NCI-H128 (cell line): Measurements from ENCODE around the gene UBXN7.
A peak's percentile ranks its signal among the peaks of the same experiment; 100 is the strongest.
"Not testable (repeated sequence)": the region's sequence is repeated elsewhere in the genome, so short reads cannot be mapped to it uniquely, and the experiment has no call there.

Source experiments
- DNase-seq: peaks from one replicate; lab custom pipeline; 2025; ENCODE audit not compliant: unreplicated experiment; lab: John Stamatoyannopoulos, UW

UBXN7 gene, protein sequence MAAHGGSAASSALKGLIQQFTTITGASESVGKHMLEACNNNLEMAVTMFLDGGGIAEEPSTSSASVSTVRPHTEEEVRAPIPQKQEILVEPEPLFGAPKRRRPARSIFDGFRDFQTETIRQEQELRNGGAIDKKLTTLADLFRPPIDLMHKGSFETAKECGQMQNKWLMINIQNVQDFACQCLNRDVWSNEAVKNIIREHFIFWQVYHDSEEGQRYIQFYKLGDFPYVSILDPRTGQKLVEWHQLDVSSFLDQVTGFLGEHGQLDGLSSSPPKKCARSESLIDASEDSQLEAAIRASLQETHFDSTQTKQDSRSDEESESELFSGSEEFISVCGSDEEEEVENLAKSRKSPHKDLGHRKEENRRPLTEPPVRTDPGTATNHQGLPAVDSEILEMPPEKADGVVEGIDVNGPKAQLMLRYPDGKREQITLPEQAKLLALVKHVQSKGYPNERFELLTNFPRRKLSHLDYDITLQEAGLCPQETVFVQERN

DNA sequence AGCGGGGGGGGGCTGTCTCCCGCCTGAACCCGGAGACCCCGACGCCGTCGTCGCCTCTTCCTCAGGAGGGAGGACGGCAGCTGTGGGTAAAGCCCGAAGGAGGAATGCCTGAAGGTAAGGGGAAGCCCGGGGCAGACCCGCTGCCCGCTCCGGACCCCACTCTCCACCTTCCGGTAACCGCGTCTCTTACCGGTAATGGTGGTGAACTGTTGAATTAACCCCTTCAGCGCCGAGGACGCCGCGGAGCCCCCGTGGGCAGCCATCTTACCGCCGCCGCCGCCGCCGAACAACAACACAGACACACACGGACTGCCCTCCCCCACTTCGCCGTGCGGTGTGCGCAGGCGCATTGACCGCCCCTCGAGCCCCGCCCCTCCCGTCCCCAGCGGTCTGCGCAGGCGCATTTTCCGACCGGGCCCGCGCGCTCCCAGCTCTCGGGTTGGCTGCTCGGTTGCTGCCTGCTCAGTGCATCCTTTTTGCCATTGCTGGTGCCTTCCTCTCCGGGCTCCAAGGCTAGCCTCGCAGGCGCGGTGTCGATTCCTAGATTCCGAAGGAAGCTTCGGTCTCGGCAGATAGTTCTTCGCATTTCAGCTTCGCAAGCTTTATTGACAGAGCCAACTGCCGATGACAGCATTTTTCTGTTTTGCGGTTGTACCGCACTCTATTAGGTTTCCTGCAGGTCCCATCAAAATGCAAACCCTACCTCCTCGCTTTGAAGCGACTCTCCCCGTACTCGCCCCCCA, at the start of gene UBXN7:
UBXN7 (minus strand) TSS at position 291 of the 743 bp plus-strand sequence; CDS start at position 263, 28 bp downstream.
- DNase-seq = peak; percentile 91

- no peak for DNase-seq
These were observed 45.5 kb upstream of the UBXN7 start for GRCh38 chr3:196477678-196478077.

DNA sequence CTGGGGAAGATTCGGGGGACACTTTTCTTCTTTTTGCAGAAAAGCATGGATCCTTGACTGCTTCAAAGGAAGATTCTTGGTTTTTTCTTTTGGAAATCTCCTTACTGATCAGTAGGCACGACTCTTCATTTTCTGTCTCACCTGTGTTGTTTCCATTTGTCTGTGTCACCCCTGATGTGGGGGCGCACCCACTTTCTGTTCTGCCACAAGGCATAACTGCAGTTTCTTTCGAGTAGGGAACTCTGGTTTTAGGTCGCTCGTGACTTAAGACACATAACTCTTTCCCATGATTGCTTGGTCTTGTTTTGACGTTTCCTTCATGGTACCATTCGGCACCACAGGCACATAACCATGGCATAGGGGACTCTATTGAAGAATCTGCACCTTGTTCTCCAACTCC, 40.1 kb upstream of the UBXN7 start:
- no peak for DNase-seq

DNA sequence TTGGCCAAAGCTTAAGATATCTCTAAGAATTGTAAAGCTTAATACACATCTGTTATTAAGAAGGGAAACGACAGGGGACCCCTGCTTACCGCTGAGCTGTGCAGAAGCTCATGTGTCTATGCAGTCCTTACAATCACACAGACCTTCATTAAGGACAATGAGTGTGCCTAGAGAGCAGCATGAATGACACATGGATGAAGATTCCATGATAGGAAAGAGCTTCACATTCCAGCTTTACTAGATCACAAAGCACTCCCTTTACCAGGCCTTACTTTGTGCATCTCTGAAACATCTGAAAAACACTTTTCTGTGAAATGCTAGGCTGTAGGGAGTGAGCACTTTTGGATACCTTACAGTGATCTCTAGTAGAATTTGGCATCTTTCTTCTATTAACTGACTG, 39.3 kb upstream of the UBXN7 start:
- no peak for DNase-seq

GRCh38 chr3:196470182-196470581, 38.0 kb upstream of the UBXN7 start:
- DNase-seq = not testable (repeated sequence)

DNA sequence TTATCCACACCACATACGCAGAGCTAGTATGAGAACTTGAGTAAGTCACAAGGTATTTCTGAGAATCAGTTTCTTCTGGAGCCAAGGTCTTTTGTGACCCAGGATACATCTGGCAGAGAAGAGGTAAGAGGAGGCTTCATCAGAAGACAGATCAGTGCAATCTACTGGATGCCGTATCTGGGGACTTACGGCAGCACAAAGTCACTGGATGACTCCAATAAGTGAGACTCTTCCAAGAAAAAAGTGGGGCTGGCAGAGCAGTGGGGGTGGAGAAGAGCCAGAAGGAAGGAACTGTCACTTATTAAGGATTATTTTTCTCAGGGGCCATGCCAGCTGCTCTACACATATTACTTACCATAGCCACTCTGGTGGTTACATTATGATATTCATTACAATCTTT, 31.6 kb upstream of the UBXN7 start:
- DNase-seq = no peak

DNA sequence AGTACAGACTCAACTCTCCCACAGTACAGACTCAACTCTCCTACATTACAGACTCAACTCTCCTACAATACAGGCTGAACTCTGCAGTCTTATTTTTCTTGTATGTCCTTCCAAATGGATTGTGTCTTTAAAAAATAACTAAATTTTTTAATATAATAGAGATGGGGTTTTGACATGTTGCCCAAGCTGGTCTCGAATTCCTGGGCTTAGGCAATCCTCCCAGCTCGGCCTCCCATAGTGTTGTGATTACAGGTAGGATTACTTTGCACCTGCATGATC, 31.2 kb upstream of the UBXN7 start:
- DNase-seq = no peak

DNA sequence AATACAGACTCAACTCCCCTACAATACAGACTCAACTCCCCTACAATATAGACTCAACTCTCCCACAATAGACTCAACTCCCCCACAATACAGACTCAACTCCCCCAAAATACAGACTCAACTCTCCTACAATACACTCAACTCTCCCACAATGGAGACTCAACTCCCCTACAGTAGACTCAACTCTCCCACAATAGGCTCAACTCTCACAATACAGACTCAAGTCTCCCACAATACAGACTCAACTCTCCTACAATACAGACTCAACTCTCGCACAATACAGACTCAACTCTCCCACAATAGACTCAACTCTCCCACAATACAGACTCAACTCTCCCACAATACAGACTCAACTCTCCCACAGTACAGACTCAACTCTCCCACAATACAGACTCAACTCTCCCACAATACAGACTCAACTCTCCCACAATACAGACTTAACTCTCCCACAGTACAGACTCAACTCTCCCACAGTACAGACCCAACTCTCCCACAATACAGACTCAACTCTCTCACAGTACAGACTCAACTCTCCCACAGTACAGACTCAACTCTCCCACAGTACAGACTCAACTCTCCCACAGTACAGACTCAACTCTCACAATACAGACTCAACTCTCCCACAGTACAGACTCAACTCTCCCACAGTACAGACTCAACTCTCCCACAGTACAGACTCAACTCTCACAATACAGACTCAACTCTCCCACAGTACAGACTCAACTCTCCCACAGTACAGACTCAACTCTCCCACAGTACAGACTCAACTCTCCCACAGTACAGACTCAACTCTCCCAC, 30.7 kb upstream of the UBXN7 start:
- not testable (repeated sequence) for DNase-seq

DNA sequence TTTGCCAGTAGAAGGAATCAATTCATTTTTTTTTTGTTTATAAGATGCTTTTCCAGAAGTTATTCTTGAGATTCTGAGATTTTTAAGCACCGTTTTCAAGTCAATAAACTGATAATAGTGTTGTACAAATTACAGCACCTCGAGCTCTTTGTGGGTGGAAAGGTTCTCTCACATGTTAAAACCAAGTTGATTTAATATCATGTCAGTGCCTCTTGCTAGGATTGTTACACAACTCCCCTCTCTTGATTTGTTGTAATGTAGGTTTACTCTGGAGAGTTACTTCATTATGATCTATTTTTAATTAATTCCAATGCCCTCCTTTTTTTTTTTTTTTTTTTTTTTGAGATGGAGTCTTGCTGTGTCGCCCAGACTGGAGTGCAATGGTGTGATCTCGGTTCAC, 25.8 kb upstream of the UBXN7 start:
- DNase-seq = no peak

DNA sequence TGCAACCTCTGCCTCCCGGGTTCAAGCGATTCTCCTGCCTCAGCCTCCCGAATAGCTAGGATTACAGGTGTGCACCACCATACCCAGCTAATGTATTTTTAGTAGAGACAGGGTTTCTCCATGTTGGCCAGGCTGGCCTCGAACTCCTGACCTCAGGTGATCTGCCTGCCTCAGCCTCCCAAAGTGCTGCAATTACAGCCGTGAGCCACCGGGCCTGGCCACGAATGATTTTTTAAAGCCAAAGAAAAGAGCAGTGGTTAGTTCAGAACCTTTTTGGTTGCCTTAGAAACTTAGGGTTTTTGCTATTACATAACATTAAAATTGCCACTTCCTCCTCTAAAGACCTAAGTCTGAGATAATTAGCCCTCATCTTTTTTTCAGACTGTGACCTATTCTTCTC, 25.2 kb upstream of the UBXN7 start:
- DNase-seq = not testable (repeated sequence)

- DNase-seq = no peak
These were observed 22.7 kb upstream of the UBXN7 start for GRCh38 chr3:196454935-196455334.

DNA sequence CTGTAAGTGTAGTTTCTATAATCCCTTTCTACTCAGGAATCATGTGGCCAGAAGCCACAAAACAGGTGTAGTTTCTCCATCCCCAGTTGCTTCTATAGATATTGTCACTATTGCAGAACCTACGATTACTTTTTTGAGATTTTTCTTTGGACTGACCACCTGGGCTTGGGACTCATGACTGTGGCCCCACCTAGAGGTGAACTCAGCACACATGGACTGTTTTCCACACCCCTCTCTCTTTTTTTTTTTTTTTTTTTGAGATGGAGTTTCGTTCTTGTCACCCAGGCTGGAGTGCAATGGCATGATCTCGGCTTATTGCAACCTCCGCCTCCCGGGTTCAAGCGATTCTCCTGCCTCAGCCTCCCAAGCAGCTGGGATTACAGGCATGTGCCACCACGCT, 13.2 kb upstream of the UBXN7 start:
- DNase-seq = not testable (repeated sequence)

DNA sequence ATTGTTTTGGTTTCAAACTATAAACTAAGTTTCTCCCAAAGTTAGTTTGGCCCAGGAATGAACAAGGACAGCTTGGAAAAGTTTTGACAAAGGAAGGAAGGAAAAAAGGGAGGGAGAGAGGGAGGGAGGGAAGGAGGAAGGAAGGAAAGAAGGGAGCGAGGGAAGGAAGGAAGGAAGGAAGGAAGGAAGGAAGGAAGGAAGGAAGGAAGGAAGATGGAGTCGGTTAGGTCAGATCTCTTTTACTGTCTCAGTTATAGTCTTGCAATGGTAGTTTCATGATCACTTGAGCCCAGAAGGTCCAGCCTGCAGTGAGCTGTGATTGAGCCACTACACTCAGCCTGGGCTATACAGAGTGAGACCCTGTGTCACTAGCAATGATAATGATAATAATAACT, 12.3 kb upstream of the UBXN7 start:
- no peak for DNase-seq

DNA sequence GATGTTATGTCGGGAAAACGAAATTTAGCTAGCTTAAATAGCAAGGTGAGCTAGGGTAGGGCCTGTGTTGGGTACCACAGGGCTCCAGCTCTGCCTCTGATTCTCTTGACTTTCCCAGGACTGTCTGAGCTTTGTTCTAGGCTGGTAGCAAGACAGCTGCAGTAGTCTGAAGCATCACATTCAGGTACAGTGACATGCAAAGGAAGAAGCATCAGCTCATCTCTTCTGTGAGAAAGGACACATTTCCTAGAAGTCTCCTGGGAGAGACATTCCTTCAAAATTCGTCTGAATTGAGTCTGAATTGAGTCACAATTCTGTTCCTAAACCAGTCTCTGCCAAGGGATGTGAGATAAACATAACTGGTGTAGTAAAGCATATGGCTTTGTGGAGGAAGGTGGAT, 8.5 kb upstream of the UBXN7 start:
- no peak for DNase-seq

DNA sequence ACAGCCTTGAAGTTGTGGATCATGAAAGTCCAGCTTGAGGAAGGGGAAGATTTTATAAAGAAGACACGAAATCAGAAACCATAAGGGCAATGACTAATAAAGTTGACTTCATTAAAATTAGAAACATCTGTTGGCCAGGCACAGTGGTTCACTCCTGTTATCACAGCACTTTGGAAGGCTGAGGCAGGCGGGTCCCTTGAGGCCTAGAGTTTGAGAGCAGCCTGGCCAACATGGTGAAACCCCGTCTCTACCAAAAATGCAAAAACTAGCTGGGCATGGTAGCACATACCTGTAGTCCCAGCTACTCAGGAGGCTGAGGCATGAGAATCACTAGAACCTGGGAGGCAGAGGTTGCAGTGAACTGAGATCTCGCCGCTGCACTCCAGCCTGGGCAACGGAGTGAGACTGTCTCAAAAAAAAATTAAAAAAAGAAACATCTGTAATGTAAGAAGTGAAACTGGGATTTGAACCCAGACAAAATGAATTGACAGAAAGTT, 7.9 kb upstream of the UBXN7 start:
- no peak for DNase-seq

DNA sequence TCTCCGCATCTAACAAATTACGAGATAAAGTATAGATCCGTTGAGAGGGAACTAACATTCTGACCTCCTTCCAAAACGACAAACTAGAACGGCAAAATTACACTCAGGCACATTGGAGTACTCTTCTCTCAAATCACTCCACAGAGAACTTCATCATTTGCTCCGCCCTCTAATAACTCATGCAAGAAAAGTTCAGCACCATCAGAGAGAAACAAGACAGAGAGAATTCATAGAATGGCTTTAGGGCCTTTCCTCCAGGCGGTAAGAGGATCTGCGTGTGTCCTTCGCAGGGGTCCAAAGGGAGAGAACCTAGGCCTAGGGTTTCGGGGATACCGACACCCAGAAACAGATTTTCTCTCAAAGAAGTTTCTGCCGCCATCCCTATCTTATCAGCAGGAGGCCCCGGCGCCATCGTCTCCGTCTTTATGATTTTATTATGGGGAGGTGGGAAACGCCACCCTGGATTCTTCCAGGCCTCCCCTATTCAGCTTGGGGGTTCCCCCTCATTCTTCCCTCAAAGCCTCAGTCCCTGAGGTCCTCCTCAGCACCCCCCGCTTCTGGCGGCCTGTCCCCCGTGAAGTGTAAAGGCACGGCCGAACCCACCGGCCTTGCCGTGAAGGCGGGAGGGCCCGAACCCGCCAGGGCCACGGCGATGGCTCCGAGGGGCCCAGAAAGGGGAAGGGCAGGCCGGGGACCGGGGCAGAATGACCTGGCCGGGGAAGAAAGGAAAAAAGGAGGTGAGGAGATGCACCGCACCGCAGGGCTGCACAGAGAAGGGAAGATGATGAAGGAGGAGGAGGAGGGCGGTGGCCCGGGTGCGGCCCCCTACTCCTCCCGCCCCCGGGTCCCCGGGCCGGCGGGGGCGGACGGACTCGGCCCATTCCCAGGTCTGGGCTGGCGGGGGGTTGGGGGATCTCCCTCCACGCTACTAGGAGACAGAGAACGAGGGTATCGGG, 768 bp downstream of the UBXN7 start:
- DNase-seq = no peak

DNA sequence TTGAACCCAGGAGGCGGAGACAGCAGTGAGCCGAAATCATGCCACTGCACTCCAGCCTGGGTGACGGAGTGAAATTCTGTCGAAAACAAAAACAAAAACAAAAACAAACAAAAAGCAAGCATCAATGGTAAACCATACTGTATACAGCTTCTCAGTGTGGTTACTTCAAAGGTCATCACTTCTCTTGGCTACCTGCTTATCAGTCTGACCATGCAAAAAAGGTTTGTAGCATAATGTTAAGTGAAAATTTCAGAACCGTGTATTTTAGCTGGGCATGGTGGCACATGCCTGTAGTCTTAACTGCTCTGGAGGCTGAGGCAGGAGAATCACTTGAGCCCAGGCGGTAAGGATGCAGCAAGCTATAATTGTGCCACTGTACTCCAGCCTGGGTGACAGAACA, 4.2 kb downstream of the UBXN7 start:
- no peak for DNase-seq

- not testable (repeated sequence) for DNase-seq
These were observed 7.8 kb downstream of the UBXN7 start for GRCh38 chr3:196424421-196424820.

- no peak for DNase-seq
These were observed 9.0 kb downstream of the UBXN7 start for GRCh38 chr3:196423044-196423781.

GRCh38 chr3:196421668-196422067, 10.6 kb downstream of the UBXN7 start:
- DNase-seq = not testable (repeated sequence)
